NCI-H82 treated with DMSO at 0.1 percent for 48 hours (cell line): ENCODE results near the gene TMSB10.
"Not testable (repeated sequence)": the region's sequence is repeated elsewhere in the genome, so short reads cannot be mapped to it uniquely, and the experiment has no call there.

ENCODE experiments used
- DNase-seq: peaks from one replicate; lab custom pipeline; 2025; ENCODE audit not compliant: unreplicated experiment; lab: John Stamatoyannopoulos, UW

The TMSB10 gene

GRCh38 chr2:84905181-84906107 is at the start of gene TMSB10:
TSS of gene TMSB10 (plus strand) at chr2:84905656.
- peak; percentile 44 for DNase-seq

GRCh38 chr2:84855731-84856130 is 49.7 kb upstream of the TMSB10 start:
- no peak for DNase-seq

GRCh38 chr2:84856787-84857186 is 48.7 kb upstream of the TMSB10 start:
- DNase-seq = no peak

GRCh38 chr2:84857566-84857965 is 47.9 kb upstream of the TMSB10 start:
- DNase-seq = no peak

- DNase-seq = no peak
These were observed 47.3 kb upstream of the TMSB10 start for GRCh38 chr2:84858123-84858522.

- DNase-seq = no peak
These were observed 46.5 kb upstream of the TMSB10 start for GRCh38 chr2:84858937-84859336.

- no peak for DNase-seq
These were observed 43.9 kb upstream of the TMSB10 start for GRCh38 chr2:84861539-84861938.

GRCh38 chr2:84862006-84862405 is 43.5 kb upstream of the TMSB10 start:
- DNase-seq = no peak

GRCh38 chr2:84865181-84865783 is 40.2 kb upstream of the TMSB10 start:
- no peak for DNase-seq

GRCh38 chr2:84866122-84866521 is 39.3 kb upstream of the TMSB10 start:
- DNase-seq = no peak

GRCh38 chr2:84868327-84868726 is 37.1 kb upstream of the TMSB10 start:
- not testable (repeated sequence) for DNase-seq

- no peak for DNase-seq
These were observed 35.1 kb upstream of the TMSB10 start for GRCh38 chr2:84870306-84870705.

- not testable (repeated sequence) for DNase-seq
These were observed 32.8 kb upstream of the TMSB10 start for GRCh38 chr2:84872691-84873090.

GRCh38 chr2:84873350-84873749 is 32.1 kb upstream of the TMSB10 start:
- DNase-seq = no peak

- no peak for DNase-seq
These were observed 30.9 kb upstream of the TMSB10 start for GRCh38 chr2:84874381-84875212.

- no peak for DNase-seq
These were observed 30.3 kb upstream of the TMSB10 start for GRCh38 chr2:84875213-84875560.

- DNase-seq = not testable (repeated sequence)
These were observed 29.8 kb upstream of the TMSB10 start for GRCh38 chr2:84875619-84876018.

- DNase-seq = no peak
These were observed 29.1 kb upstream of the TMSB10 start for GRCh38 chr2:84876369-84876768.

GRCh38 chr2:84878459-84878858 is 27.0 kb upstream of the TMSB10 start:
- no peak for DNase-seq

GRCh38 chr2:84878896-84879583 is 26.4 kb upstream of the TMSB10 start:
- DNase-seq = no peak
